CD4-positive, alpha-beta T cell treated with Interleukin-4 for 4 hours (primary cell): ENCODE data around the gene CENPL.
"Not testable (repeated sequence)": the region's sequence is repeated elsewhere in the genome, so short reads cannot be mapped to it uniquely, and the experiment has no call there.

Source experiments
- DNase-seq: peaks from one replicate; pipeline ENCODE4 v3.0.0-alpha.2; 2020

The CENPL gene

DNA sequence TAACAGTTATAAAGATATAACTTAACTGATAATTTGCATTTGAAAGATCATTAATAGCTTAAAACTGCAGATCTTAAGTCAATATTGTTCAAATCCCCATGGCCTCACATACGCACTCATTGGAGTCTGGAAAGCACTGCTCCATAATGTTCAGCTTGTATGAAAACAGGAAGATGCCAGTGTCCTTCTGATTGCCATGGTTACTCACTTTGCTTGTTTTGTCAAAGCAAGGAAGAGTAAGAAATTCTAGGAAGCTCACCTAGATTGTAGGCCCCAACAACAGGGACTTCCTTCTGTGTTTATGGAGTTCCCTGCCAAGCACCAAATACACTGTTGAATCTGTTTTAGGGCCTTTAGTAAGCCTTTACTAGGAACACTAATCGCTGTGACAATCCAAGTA lies 32.2 kb upstream of the CENPL start:
- no peak for DNase-seq

DNA sequence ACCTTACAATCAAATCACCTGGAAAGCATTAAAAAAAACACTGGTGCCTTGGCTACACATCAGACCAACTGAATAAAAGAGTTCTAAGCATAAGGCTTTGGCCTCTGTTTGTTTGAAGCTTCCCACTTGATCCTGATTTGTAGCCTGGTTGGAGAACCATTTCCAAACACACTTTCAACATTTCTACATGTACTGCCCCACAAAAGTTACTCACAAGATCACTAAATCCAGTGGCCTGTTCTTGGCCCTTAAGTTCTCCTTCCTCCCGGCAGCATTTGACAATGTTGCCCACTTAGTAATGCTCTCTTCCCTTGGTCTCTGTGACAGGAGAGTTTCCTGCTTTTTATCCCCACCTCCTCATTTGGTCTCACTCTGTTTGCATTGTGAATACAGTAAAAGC lies 31.3 kb upstream of the CENPL start:
- no peak for DNase-seq

DNA sequence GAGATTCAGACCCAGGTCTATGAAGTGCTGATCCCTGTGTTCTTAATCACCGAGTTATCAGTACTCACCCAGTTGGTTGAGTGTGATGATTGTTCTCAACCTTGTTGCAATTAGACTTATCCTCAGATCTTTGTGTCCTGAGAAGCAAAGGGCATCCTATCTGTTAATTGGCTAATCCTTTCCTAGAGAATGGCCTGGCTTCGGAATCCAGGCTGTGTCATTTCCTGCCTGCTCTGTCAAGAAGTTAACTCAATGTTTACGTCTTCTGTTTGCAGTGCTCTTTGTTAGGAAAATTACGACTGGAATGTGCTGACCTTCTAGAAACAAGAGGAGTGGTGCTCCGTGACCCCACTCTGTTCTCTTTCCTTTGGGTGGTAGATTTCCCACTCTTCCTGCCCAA lies 28.4 kb upstream of the CENPL start:
- no peak for DNase-seq

DNA sequence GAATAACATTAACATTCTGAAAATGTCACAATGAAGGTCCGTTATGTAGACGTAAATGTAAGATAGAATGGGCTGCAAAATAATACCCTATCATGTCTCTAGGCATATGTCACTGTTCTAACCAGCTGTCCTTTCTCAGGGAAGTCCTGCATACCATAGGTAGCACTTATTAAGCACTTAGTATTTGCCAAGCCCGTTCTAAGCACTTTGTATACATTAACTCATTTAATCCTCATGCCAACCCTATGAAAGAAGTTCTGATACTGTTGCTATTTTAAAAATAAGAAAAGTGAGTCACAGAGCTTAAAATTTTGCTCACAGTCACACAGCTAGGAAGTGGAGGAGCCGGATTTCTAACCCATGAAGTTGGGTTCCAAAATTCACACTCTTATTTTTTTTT lies 27.4 kb upstream of the CENPL start:
- DNase-seq: no peak

DNA sequence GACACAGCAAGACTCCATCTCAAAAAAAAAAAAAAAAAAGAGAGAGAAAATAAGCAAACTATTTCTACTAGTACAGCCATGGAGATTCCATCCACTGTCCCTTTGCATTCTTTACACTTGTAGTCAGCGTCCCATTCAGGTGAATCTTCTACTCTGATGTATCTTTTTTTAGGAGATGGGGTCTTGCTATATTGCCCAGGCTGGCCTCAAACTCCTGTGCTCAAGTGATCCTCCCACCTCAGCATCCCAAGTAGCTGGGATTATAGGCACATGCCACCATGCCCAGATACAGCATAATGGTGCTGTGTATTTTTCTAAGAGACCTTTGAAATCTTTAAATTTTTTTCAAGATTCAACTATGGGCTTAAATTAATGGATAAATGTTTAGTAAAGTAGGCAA lies 8.1 kb upstream of the CENPL start:
- no peak for DNase-seq

DNA sequence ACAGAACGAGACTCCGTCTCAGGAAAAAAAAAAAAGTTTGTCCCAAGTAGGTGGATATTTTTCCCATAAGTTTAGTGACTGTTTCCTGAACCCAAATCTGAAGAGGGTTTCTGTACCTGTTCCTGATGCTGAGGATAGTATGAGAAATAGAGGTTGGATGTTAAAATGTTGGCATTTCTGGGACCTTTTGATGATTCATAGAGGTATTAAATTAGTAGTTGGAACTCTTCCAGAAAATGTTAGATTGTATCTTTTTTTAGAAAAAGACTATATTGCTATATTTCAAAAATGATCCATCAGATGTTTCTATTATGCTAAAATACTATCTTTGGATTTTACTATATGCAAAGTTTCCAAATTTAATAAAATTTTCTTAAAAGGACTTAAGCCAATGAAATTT lies 2.9 kb upstream of the CENPL start:
- no peak for DNase-seq

DNA sequence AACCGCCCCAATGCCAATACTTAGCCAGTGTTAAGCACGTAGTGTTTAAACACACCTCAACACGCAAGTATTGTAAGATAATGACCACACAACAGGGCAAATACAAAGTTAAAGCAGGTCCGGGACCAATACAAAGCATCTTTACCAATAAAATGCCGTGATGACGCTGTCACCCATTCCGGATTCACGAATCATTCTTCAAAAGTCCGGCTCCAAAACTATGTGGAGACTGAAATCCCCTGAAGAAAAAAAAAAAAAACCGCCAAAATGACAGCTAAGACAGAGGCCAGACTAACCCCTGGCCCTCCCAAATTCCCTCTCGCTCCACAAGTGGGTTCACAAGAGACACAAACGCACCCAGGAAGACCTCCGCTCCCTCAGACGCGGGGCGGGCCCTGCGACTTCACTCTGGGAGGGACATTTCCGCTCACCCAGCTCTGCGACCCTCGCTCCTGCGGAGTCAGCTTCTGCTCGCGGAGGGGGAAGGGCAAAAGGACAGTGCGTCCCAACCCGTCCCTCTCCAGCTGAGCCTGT lies 835 bp downstream of the CENPL start:
- DNase-seq: no peak

DNA sequence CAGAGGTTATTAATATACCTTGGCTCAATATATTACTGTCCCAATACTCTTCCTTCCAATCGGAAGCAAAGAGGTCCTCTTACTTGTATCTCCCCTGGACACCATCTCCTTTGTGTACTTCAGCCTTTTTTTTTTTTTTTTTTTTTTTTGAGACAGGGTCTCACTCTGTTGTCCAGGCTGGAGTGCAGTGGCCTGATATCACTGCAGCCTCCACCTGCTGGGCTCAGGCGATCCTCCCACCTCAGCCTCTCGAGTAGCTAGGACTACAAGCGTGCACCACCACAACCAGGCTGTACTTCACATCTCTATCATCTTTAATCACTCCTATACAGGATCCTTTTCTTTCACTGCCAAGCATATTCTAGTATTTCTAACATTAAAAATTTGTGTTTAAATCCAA lies 3.0 kb downstream of the CENPL start:
- DNase-seq: no peak

DNA sequence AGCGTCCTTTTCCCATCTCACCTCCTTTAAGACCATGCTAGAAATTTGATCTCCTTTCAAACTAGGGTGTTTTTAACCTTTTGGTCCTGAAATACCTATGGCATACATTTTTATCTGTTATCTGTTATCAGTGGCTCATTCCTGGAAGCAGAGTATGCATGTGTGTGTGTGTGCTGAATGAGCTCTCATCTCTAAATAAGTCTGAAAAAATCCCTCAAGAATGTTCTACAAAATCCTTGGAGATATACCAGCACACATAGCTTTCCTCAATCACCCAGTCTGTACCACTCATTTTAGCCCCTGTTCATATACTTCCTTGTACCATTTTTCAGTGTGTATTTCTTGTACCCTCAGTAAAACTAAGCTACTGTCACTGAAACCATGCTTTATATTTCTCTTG lies 6.2 kb downstream of the CENPL start:
- no peak for DNase-seq

DNA sequence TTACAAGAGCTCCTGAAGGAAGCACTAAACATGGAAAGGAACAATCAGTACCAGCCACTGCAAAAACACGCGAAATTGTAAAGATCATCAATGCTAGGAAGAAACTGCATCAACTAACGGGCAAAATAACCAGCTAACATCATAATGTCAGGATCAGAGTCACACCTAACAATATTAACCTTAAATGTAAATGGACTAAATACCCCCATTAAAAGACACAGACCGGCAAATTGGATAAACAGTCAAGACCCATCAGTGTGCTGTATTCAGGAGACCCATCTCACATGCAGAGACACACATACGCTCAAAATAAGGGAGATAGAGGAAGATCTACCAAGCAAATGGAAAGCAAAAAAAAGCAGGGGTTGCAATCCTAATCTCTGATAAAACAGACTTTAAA lies 11.0 kb downstream of the CENPL start:
- DNase-seq: not testable (repeated sequence)

DNA sequence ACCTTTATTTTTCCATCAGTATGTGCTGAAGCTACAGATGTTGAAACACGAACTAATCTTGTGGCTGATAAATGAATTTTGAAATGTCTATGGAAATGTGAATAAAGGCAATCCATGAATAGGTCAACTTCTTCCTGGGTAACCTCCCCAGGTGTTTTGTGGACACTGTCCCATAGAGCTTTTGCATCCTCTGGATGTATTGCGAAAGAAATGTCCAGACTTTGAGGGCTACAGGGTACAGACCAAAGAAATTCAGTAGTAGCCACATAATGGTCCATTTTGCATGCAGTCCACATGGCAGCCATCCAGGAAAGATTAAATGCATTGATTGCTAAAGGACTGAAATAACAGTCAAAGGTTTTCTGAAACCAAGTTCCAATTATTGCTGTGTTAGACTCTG lies 21.7 kb downstream of the CENPL start:
- DNase-seq: no peak

DNA sequence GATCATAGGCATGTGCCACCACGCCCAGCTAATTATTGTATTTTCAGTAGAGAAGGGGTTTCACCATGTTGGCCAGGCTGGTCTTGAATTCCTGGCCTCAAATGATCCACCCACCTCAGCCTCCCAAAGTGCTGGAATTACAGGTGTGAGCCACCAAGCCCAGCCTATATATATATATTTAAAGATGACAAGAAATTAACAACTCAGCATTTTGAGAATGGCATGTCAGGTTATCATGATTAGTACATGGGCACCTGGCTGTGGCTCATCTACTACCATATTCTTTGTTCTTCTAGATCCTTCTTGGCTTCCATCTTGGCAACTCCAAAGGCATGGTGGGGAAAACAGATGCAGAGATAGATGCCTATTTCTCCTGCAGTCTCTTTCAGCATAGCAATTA lies 24.7 kb downstream of the CENPL start:
- not testable (repeated sequence) for DNase-seq

DNA sequence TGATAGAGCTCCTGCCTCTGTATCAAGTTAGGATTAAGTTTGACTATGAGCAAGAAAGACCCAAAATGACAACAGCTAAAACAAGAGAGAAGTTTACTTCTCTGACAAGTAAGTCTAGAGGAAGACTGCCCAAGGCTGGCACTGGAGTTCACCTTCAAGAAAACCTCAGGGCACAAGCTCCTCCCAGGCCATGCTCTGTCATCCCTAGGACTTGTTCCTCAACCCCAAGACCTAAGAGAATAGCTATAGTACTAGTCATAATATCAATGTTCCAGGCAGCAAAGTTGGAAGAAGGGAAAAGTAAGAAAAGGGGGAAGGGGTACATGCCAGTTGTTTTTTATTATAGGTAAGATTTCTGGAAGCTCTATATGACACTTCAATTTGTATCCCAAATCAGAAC lies 26.6 kb downstream of the CENPL start:
- DNase-seq: no peak

DNA sequence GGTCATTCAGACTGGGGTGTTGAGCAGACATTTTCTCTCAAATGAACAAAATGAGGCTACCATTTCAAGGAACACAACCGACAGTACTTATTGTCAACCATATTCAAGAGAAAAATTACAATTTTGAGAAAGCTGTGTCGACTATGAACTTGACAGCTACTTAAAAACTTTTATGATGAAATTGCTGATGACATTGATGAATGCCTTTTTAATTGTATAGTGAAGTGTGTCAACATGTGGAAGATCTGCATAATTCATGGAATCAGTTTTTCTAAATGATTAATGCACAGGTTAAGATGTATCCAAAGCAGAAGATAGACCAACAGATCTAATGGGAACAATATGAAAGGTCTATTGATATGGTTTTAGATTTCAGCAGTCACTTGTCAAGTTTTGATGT lies 34.8 kb downstream of the CENPL start:
- DNase-seq: no peak

DNA sequence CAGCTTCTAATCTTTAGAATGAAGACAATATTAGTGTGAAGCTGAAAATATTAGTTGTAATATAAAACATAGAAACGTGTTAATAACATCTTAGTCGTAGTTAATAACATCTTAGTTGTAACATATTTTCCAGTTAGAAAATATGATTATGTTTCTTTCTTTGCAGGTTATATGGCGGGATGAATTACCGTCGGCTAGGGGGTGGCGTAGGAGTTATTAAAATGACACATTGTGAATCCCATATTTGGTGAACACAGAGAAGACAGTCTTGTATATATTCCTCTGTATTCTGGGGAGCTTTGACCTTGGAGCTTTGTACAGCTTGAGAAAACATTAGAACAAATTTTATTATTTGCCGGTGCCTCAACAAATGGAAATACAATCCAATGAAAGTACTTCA lies 39.7 kb downstream of the CENPL start:
- DNase-seq: no peak

DNA sequence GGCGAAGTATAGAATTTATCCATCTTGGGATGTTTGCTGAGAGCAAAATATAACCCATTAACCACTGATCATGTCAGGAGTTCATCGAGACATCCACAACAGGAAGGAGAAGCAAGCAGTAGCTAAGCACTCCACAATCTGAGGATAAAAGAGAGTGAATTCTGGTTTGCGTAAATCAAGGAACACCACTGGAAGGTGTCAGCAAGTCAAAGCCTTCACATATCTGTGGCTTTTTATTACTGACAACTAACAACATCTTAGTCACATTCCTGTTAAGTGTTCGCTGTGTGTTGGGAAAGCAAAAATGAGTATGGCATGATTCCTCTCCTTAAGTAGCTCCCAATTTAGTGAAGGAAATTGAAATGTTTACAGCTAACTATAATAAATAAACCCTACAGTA lies 44.7 kb downstream of the CENPL start:
- DNase-seq: no peak

DNA sequence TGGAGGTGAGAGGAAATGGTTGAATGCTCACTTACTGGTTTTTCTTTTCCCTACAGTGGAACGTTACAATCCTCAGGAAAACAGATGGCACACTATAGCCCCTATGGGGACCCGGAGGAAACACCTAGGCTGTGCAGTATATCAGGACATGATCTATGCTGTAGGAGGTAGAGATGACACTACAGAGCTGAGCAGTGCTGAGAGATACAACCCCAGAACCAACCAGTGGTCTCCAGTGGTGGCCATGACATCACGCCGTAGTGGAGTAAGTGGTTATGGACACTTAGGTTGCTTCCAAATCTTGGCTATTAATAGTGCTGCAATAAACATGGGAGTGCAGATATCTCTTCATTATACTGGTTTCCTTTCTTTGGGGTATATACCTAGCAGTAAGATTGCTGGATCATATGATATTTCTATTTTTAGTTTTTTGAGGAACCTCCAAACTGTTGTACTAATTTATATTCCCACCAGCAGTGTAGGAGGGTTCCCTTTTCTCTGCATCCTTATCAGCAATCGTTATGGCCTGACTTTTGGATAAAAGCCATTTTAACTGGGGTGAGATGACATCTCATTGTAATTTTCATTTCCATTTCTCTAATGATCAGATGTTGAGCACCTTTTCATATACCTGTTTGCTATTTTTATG lies 49.0 kb downstream of the CENPL start:
- no peak for DNase-seq

DNA sequence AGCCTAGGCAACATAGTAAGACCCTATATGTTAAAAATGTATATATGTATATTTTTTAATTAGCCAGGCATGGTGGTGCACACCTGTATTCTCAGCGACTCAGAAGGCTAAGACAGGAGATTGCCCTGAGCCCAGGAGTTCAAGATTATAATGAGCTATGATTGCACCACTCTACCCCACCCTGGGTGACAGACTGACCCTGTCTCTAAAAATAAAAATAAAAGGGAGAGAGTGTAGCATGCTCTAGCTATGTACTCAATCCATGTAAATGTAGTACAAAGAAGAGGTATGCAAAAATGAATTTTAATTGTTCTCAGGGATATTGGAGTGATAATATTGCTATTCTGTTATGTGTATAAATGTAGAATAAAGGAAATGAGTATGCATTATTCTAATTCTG lies 53.1 kb downstream of the CENPL start:
- no peak for DNase-seq

DNA sequence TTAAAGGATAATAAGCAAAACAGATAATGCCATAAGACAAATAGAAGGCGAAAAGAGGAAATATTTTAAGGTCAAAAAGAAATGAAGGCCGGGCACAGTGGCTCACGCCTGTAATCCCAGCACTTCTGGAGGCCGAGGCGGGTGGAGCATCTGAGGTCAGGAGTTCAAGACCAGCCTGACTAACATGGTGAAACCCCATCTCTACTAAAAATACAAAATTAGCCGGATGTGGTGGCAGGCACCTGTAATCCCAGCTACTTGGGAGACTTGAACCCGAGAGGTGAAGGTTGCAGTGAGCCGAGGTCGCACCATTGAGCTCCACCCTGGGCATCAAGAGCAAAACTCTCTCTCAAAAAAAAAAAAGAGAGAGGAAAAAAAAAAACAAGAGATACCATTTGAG lies 54.4 kb downstream of the CENPL start:
- not testable (repeated sequence) for DNase-seq

DNA sequence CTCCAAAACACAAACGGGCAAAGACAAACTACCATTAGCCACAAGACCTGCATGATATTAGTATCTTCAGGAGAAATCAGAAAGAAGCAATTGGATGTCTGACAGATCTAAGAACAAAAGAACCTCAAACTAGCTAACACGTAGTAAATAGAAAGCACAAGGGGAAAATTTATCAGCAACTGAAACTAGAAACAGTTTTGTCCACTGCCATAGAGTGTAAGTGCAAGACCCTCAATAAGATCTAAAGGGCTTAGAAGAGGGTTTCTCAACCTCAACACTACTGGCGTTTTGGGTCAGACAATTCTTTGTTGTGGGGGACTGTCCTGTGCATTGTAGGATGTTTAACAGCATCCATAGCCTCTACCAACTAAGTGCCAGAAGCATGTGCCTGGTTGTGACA lies 55.9 kb downstream of the CENPL start:
- DNase-seq: no peak

DNA sequence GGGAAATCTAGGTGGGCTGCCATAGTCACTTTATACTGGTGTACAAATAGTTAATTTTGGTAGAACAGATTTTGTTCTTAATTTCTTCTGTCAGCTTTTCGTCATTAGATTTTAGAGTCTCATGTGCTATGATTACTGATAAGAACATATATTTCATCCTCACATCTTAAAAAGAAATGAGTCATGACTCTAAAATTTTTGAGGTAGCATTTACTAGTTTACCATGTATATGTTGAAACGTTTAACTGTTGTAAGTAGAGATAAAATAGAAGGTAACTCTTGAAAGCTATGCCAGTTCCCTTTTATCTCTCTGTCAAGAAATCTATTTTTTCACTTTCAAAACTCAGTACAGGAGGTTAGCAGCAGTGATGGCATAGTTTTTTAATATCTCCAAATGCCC lies 56.5 kb downstream of the CENPL start:
- no peak for DNase-seq

DNA sequence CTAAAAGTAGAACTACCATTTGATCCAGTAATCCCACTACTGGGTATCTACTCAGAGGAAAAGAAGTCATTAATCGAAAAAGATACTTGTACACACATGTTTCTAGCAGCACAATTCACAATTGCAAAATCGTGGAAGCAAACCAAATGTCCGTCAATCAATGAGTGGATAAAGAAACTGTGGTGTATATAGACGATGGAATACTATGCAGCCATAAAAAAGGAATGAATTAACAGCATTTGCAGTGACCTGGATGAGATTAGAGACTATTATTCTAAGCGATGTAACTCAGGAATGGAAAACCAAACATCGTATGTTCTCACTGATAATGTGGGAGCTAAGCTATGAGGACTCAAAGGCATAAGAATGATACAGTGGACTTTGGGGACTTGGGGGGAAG lies 60.4 kb downstream of the CENPL start:
- DNase-seq: not testable (repeated sequence)

DNA sequence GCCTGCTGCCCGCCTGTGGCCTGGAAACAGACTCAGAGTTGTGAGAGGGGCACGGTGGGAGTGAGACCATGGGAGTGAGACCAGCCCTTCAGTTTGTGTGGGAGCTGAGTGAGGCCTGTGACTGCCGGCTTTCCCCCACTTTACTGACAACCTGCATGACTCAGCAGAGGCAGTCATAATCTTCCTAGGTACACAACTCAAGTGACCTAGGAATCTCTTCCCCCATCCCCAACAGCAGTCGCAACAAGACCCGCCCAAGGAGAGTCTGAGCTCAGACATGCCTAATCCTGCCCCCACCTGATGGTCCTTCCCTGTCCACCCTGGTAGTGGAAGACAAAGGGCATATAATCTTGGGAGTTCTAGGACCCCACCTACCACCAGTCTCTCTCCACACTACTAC lies 65.7 kb downstream of the CENPL start:
- no peak for DNase-seq

DNA sequence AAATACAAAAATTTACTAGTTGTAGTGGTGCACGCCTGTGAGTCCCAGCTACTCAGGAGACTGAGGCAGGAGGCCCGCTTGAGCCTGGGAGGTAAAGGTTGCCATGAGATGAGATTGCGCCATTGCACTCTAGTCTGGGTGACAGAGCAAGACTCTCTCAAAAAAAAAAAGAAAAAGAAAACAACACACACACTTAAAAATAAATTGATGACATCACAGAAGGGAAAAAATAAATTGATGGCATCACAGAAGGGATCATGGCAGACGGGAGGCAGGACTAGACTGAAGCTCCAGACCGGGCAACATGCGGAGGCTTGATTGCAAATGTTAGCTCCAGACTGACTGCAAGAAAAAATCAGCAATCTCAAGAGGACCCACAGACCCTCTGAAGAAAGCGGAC lies 66.6 kb downstream of the CENPL start:
- DNase-seq: no peak

DNA sequence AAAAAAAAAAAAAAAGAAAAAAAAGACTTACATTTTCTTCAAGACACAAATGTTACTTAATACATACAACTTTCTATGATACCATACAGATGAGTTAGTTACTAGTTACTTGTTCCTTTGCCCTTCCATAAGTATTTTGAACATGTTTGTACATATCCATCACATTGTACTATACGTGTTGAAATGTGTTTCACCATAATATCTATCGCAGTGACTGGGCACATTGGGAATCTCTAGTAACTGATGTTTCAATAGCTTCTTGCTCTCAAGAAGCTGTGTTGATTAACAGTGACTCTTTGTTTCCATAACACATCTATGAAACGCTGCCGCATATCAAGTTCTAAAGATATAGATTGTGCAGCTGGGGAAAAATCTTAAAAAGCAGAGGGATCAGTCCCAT lies 67.0 kb downstream of the CENPL start:
- DNase-seq: no peak

DNA sequence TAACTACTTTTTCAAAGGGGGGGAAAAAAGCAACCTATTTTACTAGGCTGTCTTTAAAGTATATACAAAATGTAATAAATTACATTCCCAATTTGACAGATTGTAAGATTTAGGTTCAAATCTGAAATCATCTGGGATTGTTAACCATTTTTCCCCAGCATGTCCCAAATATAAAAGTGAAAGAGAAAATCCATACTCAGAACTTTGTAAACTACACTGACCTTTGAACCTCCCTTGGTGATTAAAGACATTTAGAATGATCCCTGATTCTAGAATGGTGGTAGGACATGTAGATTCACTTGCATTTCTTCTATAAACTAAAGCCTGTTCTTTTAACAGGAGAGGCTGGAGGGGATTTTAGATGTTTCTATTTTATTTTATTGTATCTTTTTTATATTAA lies 70.9 kb downstream of the CENPL start:
- DNase-seq: no peak
